NCI-H345 treated with DMSO at 0.1 percent for 48 hours (cell line): Measurements from ENCODE around the gene MCEMP1.

Source experiments
- DNase-seq: peaks from one replicate; lab custom pipeline; 2025; ENCODE audit not compliant: unreplicated experiment; lab: John Stamatoyannopoulos, UW

Gene MCEMP1

GRCh38 chr19:7676854-7677253, at the start of gene MCEMP1:
Gene MCEMP1, plus strand, starts transcription at chr19:7677090. Its CDS starts 31 bp downstream, at chr19:7677121.
- DNase-seq, result no peak

GRCh38 chr19:7627166-7627565, 49.7 kb upstream of the MCEMP1 start:
- DNase-seq, result no peak

DNA sequence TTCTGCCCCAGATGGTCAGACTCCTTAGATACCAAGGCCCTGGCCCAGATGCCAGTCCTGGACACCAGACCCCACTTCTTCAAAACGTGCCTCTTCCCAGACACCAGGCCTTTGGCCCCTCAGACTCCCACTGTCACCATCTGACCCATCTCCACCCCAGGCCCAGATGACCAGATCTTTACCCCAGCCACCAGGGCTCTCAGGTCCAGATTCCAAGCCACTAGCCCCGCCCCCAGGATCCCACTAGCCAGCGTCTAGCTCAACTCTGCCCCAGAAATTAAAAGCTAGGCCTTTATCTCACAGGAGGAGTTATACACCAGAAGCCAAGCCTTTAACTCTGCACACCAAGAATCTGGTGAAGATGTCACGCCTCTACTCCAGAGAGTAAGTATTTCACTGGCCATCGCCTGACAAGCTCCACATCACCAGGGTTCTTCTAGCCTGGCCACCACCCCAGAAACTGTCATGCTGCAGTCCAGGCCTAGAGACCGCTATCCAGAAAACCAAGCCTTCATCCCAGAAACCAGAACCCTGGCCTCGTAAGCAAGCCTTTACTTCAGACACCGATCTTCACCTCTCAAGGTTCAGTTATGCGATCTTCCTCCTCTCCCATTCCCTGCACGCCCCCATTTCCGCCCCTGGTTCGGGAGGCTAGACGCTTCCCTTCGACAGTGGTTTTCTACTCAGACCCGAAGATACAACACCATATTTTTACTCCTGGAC, 48.1 kb upstream of the MCEMP1 start:
- DNase-seq, result no peak

GRCh38 chr19:7629347-7630054, 47.4 kb upstream of the MCEMP1 start, which contains the start of the genes PET100 and XAB2:
Gene PET100, plus strand, starts transcription at chr19:7629793. Its CDS starts 41 bp downstream, at chr19:7629834.
Gene XAB2, minus strand, starts transcription at chr19:7629545. Its CDS starts 18 bp downstream, at chr19:7629527.
- DNase-seq, result peak; percentile 98

DNA sequence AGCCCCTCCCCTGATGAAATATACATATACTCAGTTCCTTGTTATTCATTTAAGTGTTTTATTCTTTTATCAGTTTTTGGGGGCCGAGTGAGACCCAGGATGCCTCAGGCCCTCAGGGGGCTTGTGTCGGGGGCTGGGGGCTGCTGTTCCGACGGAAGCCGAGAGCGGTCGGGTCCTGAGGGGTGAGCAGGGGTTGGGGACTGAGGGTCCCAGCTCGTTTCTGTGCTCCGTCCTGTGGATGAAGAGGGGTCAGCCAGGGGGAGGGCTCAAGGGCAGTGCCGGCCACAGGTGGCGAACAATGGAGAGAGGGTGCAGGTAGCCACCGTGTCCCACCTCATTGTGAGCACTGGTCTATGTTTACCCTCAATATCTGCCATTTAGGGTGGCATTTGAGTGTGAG, 45.3 kb upstream of the MCEMP1 start:
- DNase-seq, result no peak

DNA sequence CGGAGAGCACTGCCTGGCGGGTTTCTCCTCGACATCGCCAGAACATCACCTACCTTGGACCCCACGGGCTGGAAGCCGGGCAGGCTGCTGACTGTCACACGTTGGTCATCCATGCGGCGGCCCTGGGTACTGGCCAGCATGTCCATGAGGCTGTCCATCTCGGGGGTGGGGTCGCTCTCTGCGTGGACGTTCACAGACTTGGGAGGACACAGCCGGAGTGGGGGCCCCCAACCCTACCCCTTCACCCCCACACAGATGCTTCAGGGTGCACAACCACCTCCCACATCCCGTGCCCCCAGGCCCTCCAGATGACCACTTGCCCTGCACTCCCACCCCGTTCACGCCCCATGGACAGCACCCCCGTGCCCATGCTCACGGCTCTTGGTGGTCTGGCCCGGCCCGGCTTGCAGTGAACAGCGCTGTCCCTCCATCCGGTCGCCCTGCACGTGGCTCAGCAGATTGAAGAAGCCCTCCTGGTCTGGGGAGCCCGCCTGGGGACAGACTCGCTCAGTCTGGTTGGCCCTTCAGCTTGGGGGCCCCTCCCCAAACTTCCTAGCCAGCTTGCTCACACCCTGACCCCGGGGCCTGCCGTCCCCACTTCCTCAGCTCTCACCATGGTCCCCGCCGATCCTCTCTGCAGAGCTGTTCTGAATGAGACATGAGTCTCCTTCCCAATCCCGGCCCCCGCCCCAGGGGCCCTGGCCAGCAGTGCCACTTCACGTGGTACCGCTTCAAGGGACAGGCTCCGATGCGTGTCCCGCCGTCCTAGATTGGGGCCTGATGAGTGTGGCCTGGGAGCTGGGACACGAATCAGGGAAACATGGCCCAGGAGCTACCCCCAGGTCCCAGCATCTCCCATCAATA, 44.3 kb upstream of the MCEMP1 start:
- DNase-seq, result no peak

DNA sequence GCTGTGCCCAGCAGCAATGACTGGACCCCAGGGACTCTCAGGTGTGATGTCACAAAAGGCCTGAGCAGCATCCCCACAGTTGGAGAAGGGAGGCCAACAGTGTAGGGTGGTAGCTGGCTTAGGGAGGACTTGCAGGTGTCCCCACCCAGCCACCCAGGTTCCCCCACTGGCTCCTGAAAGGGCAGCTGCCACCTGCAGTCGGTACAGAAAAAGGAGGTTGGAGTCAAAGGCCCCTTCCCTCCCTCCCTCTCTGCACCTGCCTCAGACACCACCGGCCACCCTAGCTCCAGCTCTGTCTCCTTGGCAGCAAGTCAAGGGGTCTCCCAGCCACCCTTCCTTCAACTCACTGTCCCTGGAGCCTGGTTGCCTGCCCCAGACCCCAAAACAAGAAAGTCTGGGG, 43.2 kb upstream of the MCEMP1 start, which contains the start of gene PCP2:
PCP2 (minus strand) TSS at position 22 of the 400 bp plus-strand sequence. CDS start 262 bp downstream, outside the sequence.
- no peak for DNase-seq

DNA sequence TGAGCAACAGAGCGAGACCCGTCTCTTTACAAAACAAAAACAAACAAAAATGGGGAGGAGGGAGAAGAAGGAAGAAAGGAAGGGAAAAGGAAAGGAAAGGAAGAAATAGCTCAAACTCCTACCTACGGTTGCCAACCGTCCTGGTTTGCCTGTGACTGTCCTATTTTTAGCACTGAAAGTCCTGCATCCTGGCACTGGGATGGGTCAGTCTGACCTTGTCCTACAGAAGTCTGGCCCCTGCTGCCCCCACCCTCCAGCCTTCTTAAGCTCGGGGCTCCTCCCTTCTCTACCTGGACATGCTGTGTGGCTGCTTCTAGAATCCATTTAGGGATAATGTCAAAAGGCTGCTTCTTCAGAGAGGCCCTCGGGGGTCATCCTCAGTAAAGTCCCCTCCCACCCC, 41.2 kb upstream of the MCEMP1 start:
- DNase-seq, result no peak

- DNase-seq, result no peak
These were observed 40.6 kb upstream of the MCEMP1 start for GRCh38 chr19:7636317-7636690.

DNA sequence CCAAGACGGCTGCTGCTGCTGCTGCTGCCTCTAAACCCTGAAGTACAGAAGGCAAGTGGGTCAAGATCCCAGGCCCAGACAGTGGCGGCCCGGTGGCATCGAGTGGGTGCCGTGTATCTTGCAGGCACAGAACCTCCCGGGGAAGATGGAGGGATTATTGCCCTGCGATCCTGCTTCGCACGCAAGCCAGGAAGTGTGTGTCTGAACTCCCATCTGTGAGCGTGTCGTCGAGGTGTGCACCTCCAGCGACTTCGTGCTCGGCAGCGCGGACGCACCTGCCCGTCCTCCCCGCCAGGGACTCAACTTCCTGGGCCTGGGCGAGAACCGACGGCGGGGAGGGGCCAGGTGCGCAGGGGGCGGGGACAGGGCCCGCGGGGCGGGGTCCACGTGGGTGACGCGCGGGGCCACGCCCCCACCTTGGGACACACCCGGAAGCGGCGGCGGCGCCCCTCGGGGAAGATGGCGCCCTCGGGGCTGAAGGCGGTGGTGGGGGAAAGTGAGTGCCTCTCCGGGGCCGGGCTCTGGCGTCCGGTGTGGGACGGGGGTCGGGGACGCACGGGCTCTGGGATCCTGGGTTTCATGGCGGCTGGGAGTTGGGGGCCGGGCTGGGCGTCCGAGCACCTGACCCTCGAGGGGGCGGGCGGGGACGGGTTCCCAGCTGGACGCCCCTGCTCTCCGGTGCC, 40.1 kb upstream of the MCEMP1 start, which contains the start of gene STXBP2:
STXBP2 (plus strand) TSS at position 420 of the 683 bp plus-strand sequence; CDS start at position 460, 40 bp downstream.
- peak; percentile 61 for DNase-seq

DNA sequence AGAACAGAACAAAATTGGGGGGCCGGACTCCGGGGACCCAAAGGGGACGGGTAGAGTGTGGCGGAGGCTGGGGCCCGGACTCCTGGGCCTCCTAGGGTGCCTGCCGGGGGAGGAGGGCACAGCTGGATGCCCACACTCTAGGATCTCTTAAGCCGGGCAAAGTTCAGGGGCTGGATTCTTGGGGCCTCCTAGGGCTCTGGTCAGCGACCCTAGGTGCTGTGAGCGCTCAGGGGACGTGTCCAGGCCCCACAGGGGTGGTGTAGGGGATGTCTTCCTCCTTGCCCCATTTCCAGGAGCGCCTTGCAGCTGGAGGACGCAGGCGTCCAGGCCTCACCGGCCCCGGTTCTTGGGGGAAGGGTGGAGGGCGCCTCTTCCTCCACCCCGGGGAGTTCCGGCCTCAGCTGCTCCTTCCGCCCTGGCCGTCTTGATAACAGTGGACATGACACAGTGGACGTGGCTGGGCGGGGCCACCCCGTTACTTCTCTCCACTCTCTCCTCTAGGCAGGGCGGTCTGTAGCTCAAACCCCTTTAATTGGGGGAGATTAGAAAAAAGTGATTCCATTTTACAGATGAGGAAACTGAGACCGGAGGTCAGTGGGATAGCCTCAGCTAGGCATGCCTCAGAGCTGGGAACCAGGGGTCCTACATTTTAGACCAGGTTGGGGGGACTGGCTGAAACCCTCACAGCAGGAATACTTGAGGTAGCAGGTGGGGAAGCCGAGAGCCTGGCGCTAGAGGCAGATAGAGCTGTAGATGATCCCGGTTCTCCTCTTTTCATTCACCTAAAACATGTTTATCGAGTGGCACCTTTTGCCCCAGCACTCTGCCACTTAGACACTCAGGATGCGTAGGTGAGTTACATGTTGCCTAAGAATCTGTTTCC, 39.3 kb upstream of the MCEMP1 start:
- DNase-seq, result no peak

DNA sequence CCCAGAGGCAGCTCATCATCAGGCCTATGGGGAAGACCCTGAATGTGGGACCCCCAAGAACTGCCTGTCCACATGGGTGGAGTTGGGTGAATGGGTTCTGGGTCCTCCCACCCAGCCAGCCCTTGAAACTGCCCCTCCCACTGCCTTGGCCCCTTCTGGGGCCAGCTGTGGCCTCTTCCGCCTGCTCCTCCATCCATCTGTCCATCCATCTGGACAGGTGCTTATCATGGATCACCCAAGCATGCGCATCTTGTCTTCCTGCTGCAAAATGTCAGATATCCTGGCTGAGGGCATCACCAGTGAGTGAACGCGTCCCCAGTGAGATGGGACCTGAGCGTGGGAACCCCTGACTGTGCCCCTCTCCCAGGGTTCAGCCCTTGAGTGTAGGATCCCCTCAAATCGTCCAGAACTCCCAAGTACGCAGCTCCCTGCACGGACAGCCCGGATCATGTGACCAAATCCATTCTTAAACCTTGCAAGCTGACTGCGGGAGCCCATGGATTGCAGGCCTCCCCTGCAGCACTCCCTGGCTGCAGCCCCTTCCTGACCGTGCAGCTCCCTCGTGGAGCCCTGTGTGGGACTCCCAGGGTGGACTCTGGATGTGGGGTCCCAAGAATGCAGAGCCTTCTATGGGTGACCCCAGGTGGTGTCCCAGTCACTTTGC, 38.0 kb upstream of the MCEMP1 start:
- no peak for DNase-seq

- no peak for DNase-seq
These were observed 37.0 kb upstream of the MCEMP1 start for GRCh38 chr19:7639863-7640348.

DNA sequence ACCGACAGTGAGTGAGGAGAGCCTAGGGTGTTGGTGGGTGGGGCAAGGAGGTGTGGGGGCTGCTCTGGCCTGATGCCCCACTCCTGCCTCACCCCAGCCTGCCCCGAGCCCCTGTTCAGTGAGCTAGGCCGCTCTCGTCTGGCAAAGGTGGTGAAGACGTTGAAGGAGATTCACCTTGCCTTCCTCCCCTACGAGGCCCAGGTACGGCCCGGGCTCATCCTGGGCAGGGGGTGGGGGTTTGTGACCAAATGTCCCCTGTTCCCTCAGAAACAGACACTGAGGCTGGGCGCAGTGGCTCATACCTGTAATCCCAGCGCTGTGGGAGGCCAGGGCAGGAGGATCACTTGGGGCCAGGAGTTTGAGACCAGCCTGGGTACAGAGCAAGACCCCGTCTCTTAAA, 36.1 kb upstream of the MCEMP1 start:
- DNase-seq, result no peak

GRCh38 chr19:7641290-7642276, 35.3 kb upstream of the MCEMP1 start:
- no peak for DNase-seq

DNA sequence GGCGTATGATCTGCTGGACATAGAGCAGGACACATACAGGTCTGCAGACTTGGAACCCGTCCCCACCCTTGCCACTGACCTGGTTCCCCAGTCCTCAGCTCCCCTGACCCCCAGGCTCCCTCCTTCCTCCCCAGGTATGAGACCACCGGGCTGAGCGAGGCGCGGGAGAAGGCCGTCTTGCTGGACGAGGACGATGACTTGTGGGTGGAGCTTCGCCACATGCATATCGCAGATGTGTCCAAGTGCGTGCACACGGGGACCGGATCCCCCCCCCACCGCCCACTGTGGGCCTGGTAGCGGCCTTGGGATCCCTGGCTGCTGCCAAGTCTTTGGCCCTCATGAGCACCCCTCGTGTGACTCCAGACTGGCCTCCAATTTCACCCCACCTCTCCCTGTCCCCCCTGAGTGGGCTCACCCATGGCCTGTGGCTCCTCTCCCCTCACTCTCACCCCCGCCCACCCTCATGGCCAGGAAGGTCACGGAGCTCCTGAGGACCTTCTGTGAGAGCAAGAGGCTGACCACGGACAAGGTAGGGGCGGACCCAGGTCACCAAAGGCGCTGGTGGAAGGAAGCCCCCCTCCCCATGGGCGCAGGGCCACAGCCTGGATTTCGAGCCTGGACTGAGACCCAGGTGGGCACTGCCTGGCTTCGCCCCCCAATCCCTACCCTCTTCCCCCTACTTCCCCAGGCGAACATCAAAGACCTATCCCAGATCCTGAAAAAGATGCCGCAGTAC, 34.4 kb upstream of the MCEMP1 start:
- DNase-seq, result no peak

- DNase-seq, result no peak
These were observed 33.9 kb upstream of the MCEMP1 start for GRCh38 chr19:7643031-7643415.
